GM12864 (cell line): ENCODE data around the gene MGP.

Source experiments
- DNase-seq: peaks from one replicate; pipeline ENCODE4 v3.0.0-alpha.2; 2011; ENCODE audit warnings: low read depth
- H3K4me3 ChIP-seq: 2 replicates; pipeline ENCODE4 v1.5.1; 2011; ENCODE audit warnings: mild to moderate bottlenecking, low read depth, low read length, control low read depth
- CTCF ChIP-seq: IDR thresholded peaks from 2 replicates; pipeline ENCODE4 v1.5.1; 2011; ENCODE audit warnings: low read depth, mild to moderate bottlenecking, moderate library complexity, low read length, control low read depth, inconsistent platforms; ENCODE audit errors: missing control alignments

The MGP gene

GRCh38 chr12:14885718-14886221 lies at the start of gene MGP:
TSS of gene MGP (minus strand) at chr12:14885854. CDS start at chr12:14885791, 63 bp downstream.
- DNase-seq: no peak
- no peak for TF ChIP-seq CTCF
- no peak within 1 kb of the TSS for H3K4me3 ChIP-seq

GRCh38 chr12:14935031-14935430 lies 49.4 kb upstream of the MGP start:
- no peak overlapping the region for H3K4me3 ChIP-seq
- no peak for DNase-seq
- TF ChIP-seq CTCF: no peak

- no peak for TF ChIP-seq CTCF
- no peak for DNase-seq
- H3K4me3 ChIP-seq: no peak overlapping the region
These were observed 48.9 kb upstream of the MGP start for GRCh38 chr12:14934511-14934910.

GRCh38 chr12:14931791-14932560 lies 46.3 kb upstream of the MGP start:
- no peak for DNase-seq
- H3K4me3 ChIP-seq: no peak overlapping the region
- no peak for TF ChIP-seq CTCF

- DNase-seq: no peak
- no peak overlapping the region for H3K4me3 ChIP-seq
- TF ChIP-seq CTCF: no peak
These were observed 45.7 kb upstream of the MGP start for GRCh38 chr12:14931359-14931758.

GRCh38 chr12:14930299-14930698 lies 44.6 kb upstream of the MGP start:
- TF ChIP-seq CTCF: no peak
- H3K4me3 ChIP-seq: no peak overlapping the region
- no peak for DNase-seq

- DNase-seq: no peak
- TF ChIP-seq CTCF: no peak
- no peak overlapping the region for H3K4me3 ChIP-seq
These were observed 43.3 kb upstream of the MGP start for GRCh38 chr12:14928931-14929330.
